Activated CD8-positive, alpha-beta memory T cell treated with anti-CD3 and anti-CD28 coated beads for 36 hours (primary cell): Measurements from ENCODE around the gene THEM5. TPM values are rescaled to one million over a fixed set of nuclear protein-coding genes. Genes with fewer than 3 reads are reported as not detected.

ENCODE experiments used
- CTCF ChIA-PET: fragments of 350-600 bp; sonication (Branson Sonifier 250); formaldehyde crosslinking; loops from one replicate; lab custom pipeline; 2021; ENCODE audit warnings: antibody characterized with exemption; lab: Charles Lee
- POLR2A ChIA-PET: fragments of 350-600 bp; sonication (Branson Sonifier 250); formaldehyde crosslinking; loops from one replicate; lab custom pipeline; 2021; ENCODE audit warnings: antibody characterized with exemption; lab: Charles Lee
- total RNA-seq, 2 experiments: library from RNA; stranded (reverse); gene quantifications; one replicate each; pipeline ENCODE4 v1.2.3, GENCODE V29; 2021

Gene THEM5
- total RNA-seq, 2 experiments from 2014 or later = not detected

GRCh38 chr1:151847867-151848596, 5.5 kb downstream of the THEM5 start:
- ChIA-PET CTCF (interaction anchor here (1.3 to 1.9 kb wide), 4 partner anchors 8 to 12 kb away, joined by 4 to 5 read pairs (median 4); partner anchors contain the start of gene C2CD4D), POLR2A (interaction anchor here (1.6 kb wide), 1 partner anchor 8 kb away, joined by 10 read pairs; the partner anchor contains the start of gene C2CD4D)

- ChIA-PET CTCF (interaction anchor here (1.2 kb wide), 1 partner anchor 24 kb away, joined by 5 read pairs; no protein-coding TSS in a partner anchor), POLR2A (interaction anchor here (0.6 to 1.1 kb wide), 2 partner anchors 84 to 85 kb away, joined by 3 to 5 read pairs; partner anchors contain the start of gene MRPL9)
Measured at GRCh38 chr1:151846686-151847237, 6.8 kb downstream of the THEM5 start.

- ChIA-PET CTCF (interaction anchor here (0.8 to 1.2 kb wide), 3 partner anchors 8 to 25 kb away, joined by 3 to 5 read pairs (median 3); no protein-coding TSS in a partner anchor), POLR2A (interaction anchor here (0.8 to 1.1 kb wide), 2 partner anchors 12 to 83 kb away, joined by 3 to 5 read pairs; partner anchors contain the start of gene MRPL9)
Measured at GRCh38 chr1:151846062-151846568, 7.4 kb downstream of the THEM5 start.

GRCh38 chr1:151843398-151843797, 10.1 kb downstream of the THEM5 start:
- ChIA-PET POLR2A (interaction anchor here (0.7 kb wide), 1 partner anchor 654 kb away, joined by 3 read pairs; no protein-coding TSS in a partner anchor), CTCF (interaction anchor here (0.7 kb wide), 2 partner anchors 79 to 184 kb away, joined by 3 to 4 read pairs; no protein-coding TSS in a partner anchor)

GRCh38 chr1:151841141-151841540, 12.4 kb downstream of the THEM5 start:
- CTCF ChIA-PET = no interaction called here
- POLR2A ChIA-PET = interaction anchor here (1.5 to 2.3 kb wide), 2 partner anchors 7 to 11 kb away, joined by 4 to 10 read pairs; no protein-coding TSS in a partner anchor

- ChIA-PET POLR2A (interaction anchor here (0.6 to 2.3 kb wide), 8 partner anchors 8 to 346 kb away, joined by 3 to 11 read pairs (median 4); partner anchors contain the start of genes MRPL9, RORC, TDRKH and THEM4), CTCF (interaction anchor here (1.0 to 1.7 kb wide), 2 partner anchors 8 to 13 kb away, joined by 4 to 5 read pairs; partner anchors contain the start of gene THEM5)
Measured at GRCh38 chr1:151840421-151840820, 13.1 kb downstream of the THEM5 start.

GRCh38 chr1:151839457-151840403, 13.8 kb downstream of the THEM5 start, which contains the start of gene C2CD4D:
C2CD4D (minus strand) TSS chr1:151839820; CDS start chr1:151838989, 831 bp downstream.
- ChIA-PET POLR2A (interaction anchor here (0.6 to 2.3 kb wide), 12 partner anchors 9 to 345 kb away, joined by 3 to 17 read pairs (median 4); partner anchors contain the start of genes MRPL9, RORC, TDRKH and THEM4), CTCF (interaction anchor here (1.0 to 1.7 kb wide), 3 partner anchors 9 to 38 kb away, joined by 3 to 5 read pairs (median 4); partner anchors contain the start of gene THEM5)

GRCh38 chr1:151839082-151839412, 14.5 kb downstream of the THEM5 start:
- CTCF ChIA-PET = interaction anchor here (1.4 to 1.7 kb wide), 2 partner anchors 9 to 38 kb away, joined by 3 to 4 read pairs; no protein-coding TSS in a partner anchor
- POLR2A ChIA-PET = interaction anchor here (0.6 to 2.3 kb wide), 6 partner anchors 9 to 186 kb away, joined by 3 to 10 read pairs (median 4); partner anchors contain the start of genes TDRKH and THEM4

GRCh38 chr1:151838222-151839081, 15.1 kb downstream of the THEM5 start:
- ChIA-PET CTCF (interaction anchor here (0.9 to 1.7 kb wide), 6 partner anchors 8 to 39 kb away, joined by 3 to 5 read pairs (median 4); no protein-coding TSS in a partner anchor), POLR2A (interaction anchor here (0.8 to 2.3 kb wide), 5 partner anchors 10 to 103 kb away, joined by 4 to 11 read pairs (median 9); partner anchors contain the start of gene THEM4)

- ChIA-PET CTCF (interaction anchor here (0.9 to 2.3 kb wide), 5 partner anchors 8 to 243 kb away, joined by 3 to 8 read pairs (median 4); no protein-coding TSS in a partner anchor), POLR2A (interaction anchor here (0.8 to 0.9 kb wide), 2 partner anchors 54 to 103 kb away, joined by 9 to 11 read pairs; no protein-coding TSS in a partner anchor)
Measured at GRCh38 chr1:151837884-151838221, 15.7 kb downstream of the THEM5 start.

GRCh38 chr1:151837197-151837596, 16.3 kb downstream of the THEM5 start:
- ChIA-PET POLR2A (interaction anchor here (1.0 kb wide), 1 partner anchor 17 kb away, joined by 15 read pairs; no protein-coding TSS in a partner anchor), CTCF (interaction anchor here (0.6 to 2.3 kb wide), 12 partner anchors 9 to 305 kb away, joined by 3 to 8 read pairs (median 4); partner anchors contain the start of gene TDRKH)

- ChIA-PET CTCF (interaction anchor here (0.8 to 2.3 kb wide), 12 partner anchors 10 to 436 kb away, joined by 3 to 8 read pairs (median 4); partner anchors contain the start of genes MRPL9 and PSMB4), POLR2A (no interaction called here)
Measured at GRCh38 chr1:151835596-151835995, 17.9 kb downstream of the THEM5 start.

- ChIA-PET CTCF (interaction anchor here (1.4 kb wide), 1 partner anchor 12 kb away, joined by 6 read pairs; no protein-coding TSS in a partner anchor), POLR2A (interaction anchor here (0.7 kb wide), 1 partner anchor 12 kb away, joined by 3 read pairs; no protein-coding TSS in a partner anchor)
Measured at GRCh38 chr1:151834239-151834638, 19.3 kb downstream of the THEM5 start.

- POLR2A ChIA-PET = no interaction called here
- CTCF ChIA-PET = interaction anchor here (0.7 kb wide), 1 partner anchor 11 kb away, joined by 3 read pairs; no protein-coding TSS in a partner anchor
Measured at GRCh38 chr1:151833172-151833900, 20.2 kb downstream of the THEM5 start.

GRCh38 chr1:151832318-151832980, 21.1 kb downstream of the THEM5 start:
- CTCF ChIA-PET = interaction anchor here (0.7 kb wide), 1 partner anchor 10 kb away, joined by 3 read pairs; no protein-coding TSS in a partner anchor
- POLR2A ChIA-PET = no interaction called here
